ENCODE data around the gene IP6K3. TPM values are rescaled to one million over a fixed set of nuclear protein-coding genes. Genes with fewer than 3 reads are reported as not detected.

The IP6K3 gene
- not detected for total RNA-seq

- no peak for DNase-seq (ENCODE audit: low spot score in 2 of 2)
- TF ChIP-seq CTCF (IDR thresholded peaks at IDR 0.05): no peak
These were observed at the start of gene IP6K3 for GRCh38 chr6:33746651-33747100. TSS of gene IP6K3 (minus strand) at chr6:33746905. CDS start at chr6:33735476, 11,429 bp downstream.

DNA sequence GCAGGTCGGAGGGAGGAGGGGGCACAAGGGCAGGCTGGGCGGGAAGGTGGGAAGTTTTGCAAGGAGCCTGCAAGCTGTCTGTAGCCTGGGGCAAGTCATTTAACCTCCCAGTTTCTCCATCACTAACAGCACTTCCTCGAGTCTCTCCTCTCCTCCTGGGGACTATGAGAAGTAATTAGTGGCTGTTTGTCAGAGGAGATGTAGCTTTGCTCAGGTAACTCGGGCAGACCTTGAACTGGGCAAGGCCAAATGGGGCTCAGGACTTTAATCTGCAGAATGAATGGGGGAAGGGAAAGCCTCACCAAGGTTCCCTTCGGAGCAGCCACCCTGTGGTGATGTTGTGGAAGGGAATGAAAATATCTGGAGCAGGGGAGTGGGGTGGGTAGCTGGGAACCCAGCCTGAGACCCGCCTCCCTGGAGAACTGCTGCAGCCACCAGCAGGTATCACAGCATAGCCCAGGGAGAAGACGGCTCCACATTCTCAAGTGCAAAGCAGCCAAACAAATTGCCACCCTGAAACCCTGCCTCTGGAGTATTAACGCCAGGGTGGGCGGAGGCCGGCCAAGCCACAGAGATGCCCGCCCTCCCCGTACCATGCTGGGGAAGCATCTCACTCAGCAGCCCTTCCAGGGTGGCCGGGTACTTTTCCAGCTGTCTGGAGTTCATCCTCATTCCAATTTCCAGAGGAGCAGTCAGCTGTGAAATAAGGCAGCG, 48.4 kb upstream of the IP6K3 start:
- Histone ChIP-seq H3K27ac (no peak overlapping the region), H3K4me1 (no peaks in the 10 kb centered on the region), H3K36me3 (no peaks in the 10 kb centered on the region), H3K4me3 (no peak overlapping the region), H3K9me3 (no peaks in the 10 kb centered on the region), H3K27me3 (no peaks in the 10 kb centered on the region)
- DNase-seq (ENCODE audit: low spot score in 2 of 2): no peak
- intact Hi-C loops (cut with DNase I): no loop called here
- no peak for TF ChIP-seq CTCF (IDR thresholded peaks at IDR 0.05)

More at GRCh38 chr6:33746651-33747100, at the start of gene IP6K3:
- Histone ChIP-seq H3K9me3 (no peaks in the 10 kb centered on the region), H3K4me1 (no peaks in the 10 kb centered on the region), H3K36me3 (no peaks in the 10 kb centered on the region), H3K27me3 (no peaks in the 10 kb centered on the region), H3K4me3 (no peak within 1 kb of the TSS), H3K27ac (no peak within 1 kb of the TSS)
- intact Hi-C loops (cut with DNase I): no loop called here

DNA sequence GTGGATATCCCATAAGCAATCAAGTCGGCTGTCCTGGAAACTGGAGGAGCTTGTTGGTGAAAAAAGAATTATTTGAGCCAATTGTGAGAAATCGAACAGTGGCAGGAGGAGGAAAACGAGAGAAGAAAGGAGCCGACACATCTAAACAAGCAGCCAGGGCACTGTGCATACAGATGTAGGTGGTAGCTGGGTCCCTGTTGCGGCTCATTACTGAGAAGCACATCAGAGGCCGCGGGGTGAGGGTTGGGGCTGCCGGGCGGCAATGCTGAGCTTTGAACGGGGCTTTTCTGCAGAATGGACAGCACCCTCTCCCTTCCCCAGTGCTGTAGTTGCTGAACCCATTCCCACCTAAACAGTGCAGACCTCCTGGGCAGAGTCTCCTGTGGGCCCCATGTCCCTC, 46.3 kb upstream of the IP6K3 start:
- intact Hi-C loops (cut with DNase I): no loop called here
- Histone ChIP-seq H3K4me3 (no peak overlapping the region), H3K27me3 (no peaks in the 10 kb centered on the region), H3K4me1 (no peaks in the 10 kb centered on the region), H3K27ac (no peak overlapping the region), H3K36me3 (no peaks in the 10 kb centered on the region), H3K9me3 (no peaks in the 10 kb centered on the region)
- no peak for TF ChIP-seq CTCF (IDR thresholded peaks at IDR 0.05)
- DNase-seq (ENCODE audit: low spot score in 2 of 2): no peak

GRCh38 chr6:33791620-33792019, 44.9 kb upstream of the IP6K3 start:
- no peak overlapping the region for H3K27ac ChIP-seq
- no peaks in the 10 kb centered on the region for H3K9me3 ChIP-seq
- no peak for DNase-seq (ENCODE audit: low spot score in 2 of 2)
- intact Hi-C loops (cut with DNase I): no loop called here
- no peak for TF ChIP-seq CTCF (IDR thresholded peaks at IDR 0.05)
- no peaks in the 10 kb centered on the region for H3K27me3 ChIP-seq
- H3K36me3 ChIP-seq: no peaks in the 10 kb centered on the region
- H3K4me1 ChIP-seq: peaks cover 11 to 13% of the 10 kb centered on the region in 2 donors
- H3K4me3 ChIP-seq: no peak overlapping the region

GRCh38 chr6:33790910-33791309, 44.2 kb upstream of the IP6K3 start:
- intact Hi-C loops (cut with DNase I): no loop called here
- H3K4me1 ChIP-seq: peaks cover 13 to 20% of the 10 kb centered on the region in 2 donors
- DNase-seq (ENCODE audit: low spot score in 2 of 2): no peak
- no peak overlapping the region for H3K27ac ChIP-seq
- H3K36me3 ChIP-seq: peaks cover 0 to 4% of the 10 kb centered on the region in 2 donors
- H3K9me3 ChIP-seq: no peaks in the 10 kb centered on the region
- no peaks in the 10 kb centered on the region for H3K27me3 ChIP-seq
- no peak overlapping the region for H3K4me3 ChIP-seq
- no peak for TF ChIP-seq CTCF (IDR thresholded peaks at IDR 0.05)
